HG03432 (cell line): ENCODE measurements around the gene HTRA3.
A peak's percentile ranks its signal among the peaks of the same experiment; 100 is the strongest.

Experiments used
- ATAC-seq: cut with Tn5 transposase; IDR thresholded peaks from one replicate; pipeline ENCODE4 v1.9.1; 2021; ENCODE audit warnings: mild to moderate bottlenecking, moderate library complexity; ENCODE audit not compliant: unreplicated experiment

Gene HTRA3

GRCh38 chr4:8233672-8234484 is 35.7 kb upstream of the HTRA3 start:
- no peak for ATAC-seq

GRCh38 chr4:8234715-8235114 is 34.8 kb upstream of the HTRA3 start:
- ATAC-seq: no peak

- no peak for ATAC-seq
These were observed 34.3 kb upstream of the HTRA3 start for GRCh38 chr4:8235224-8235623.

GRCh38 chr4:8235686-8236085 is 33.9 kb upstream of the HTRA3 start:
- no peak for ATAC-seq

GRCh38 chr4:8236106-8236919 is 33.2 kb upstream of the HTRA3 start:
- no peak for ATAC-seq

GRCh38 chr4:8236920-8237195 is 32.7 kb upstream of the HTRA3 start:
- ATAC-seq: no peak

- ATAC-seq: no peak
These were observed 32.1 kb upstream of the HTRA3 start for GRCh38 chr4:8237256-8237989.

GRCh38 chr4:8238036-8238511 is 31.5 kb upstream of the HTRA3 start:
- no peak for ATAC-seq

- no peak for ATAC-seq
These were observed 31.0 kb upstream of the HTRA3 start for GRCh38 chr4:8238515-8239053.

- no peak for ATAC-seq
These were observed 30.3 kb upstream of the HTRA3 start for GRCh38 chr4:8239226-8239625.

- ATAC-seq: no peak
These were observed 29.9 kb upstream of the HTRA3 start for GRCh38 chr4:8239661-8240060.

GRCh38 chr4:8240211-8241041 is 29.1 kb upstream of the HTRA3 start:
- no peak for ATAC-seq

GRCh38 chr4:8241211-8241779 is 28.3 kb upstream of the HTRA3 start:
- ATAC-seq: no peak

- ATAC-seq: peak; percentile 74
These were observed 27.5 kb upstream of the HTRA3 start for GRCh38 chr4:8241895-8242696.

GRCh38 chr4:8242782-8243560 is 26.6 kb upstream of the HTRA3 start:
- ATAC-seq: no peak

GRCh38 chr4:8244001-8244757 is 25.4 kb upstream of the HTRA3 start:
- ATAC-seq: no peak

GRCh38 chr4:8244931-8245460 is 24.6 kb upstream of the HTRA3 start:
- ATAC-seq: no peak
